Stimulated activated CD4-positive, alpha-beta T cell treated with anti-CD3 and anti-CD28 coated beads, Interleukin-4, amount 100 ng/mL, for 24 hours (primary cell): Measurements from ENCODE around the gene DDIT4.
"Not testable (repeated sequence)": the region's sequence is repeated elsewhere in the genome, so short reads cannot be mapped to it uniquely, and the experiment has no call there.

Experiments
- DNase-seq: peaks from one replicate; pipeline ENCODE4 v3.0.0-alpha.2; 2020

Gene DDIT4, protein sequence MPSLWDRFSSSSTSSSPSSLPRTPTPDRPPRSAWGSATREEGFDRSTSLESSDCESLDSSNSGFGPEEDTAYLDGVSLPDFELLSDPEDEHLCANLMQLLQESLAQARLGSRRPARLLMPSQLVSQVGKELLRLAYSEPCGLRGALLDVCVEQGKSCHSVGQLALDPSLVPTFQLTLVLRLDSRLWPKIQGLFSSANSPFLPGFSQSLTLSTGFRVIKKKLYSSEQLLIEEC

DNA sequence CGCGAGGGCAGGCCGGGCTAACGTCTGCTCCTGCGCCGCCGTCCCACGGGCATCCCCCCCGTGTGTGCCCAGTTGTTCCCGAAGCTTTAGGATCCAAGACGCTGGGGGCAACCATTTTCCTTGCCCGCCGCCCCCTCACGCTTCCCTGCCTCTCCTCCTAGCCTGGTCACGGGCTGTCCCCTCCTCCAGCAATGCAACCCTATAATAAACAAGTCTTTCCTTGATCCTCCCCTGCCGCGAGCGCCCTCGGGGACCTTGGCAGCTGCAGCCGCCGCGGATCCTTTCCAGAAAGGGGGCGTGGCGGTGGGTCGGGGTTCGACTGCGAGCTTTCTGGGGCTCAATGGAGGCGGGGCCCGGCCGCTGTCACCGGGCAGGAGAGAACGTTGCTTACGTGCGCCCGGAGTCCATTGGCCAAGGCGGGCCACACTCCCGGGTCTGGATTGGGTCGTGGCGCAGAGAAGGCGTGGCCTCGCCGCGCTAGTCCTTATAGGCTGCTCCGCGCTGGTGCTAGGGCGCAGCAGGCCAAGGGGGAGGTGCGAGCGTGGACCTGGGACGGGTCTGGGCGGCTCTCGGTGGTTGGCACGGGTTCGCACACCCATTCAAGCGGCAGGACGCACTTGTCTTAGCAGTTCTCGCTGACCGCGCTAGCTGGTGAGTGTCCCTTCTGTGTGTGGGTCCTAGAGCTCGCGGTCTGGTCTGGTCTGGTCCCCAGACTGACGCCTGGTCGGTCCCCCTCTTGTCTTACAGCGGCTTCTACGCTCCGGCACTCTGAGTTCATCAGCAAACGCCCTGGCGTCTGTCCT, at the start of gene DDIT4:
DDIT4 (plus strand) TSS at position 515 of the 803 bp plus-strand sequence. CDS start 293 bp downstream, outside the sequence.
- peak; percentile 98 for DNase-seq

DNA sequence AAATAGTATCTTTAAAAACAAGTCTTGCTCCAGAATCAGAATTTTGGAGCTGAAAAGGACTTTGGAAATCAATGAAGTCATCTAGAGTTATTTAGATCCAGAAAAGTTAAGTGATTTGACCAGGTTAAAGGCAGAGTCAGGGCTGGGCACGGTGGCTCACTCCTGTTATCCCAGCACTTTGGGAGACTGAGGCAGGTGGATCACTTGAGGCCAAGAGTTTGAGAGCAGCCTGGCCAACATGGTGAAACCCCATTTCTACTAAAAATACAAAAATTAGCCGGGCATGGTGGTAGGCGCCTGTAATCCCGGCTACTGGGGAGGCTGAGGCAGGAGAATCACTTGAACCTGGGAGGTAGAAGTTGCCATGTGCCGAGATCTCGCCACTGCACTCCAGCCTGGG, 49.5 kb upstream of the DDIT4 start:
- DNase-seq, result not testable (repeated sequence)

DNA sequence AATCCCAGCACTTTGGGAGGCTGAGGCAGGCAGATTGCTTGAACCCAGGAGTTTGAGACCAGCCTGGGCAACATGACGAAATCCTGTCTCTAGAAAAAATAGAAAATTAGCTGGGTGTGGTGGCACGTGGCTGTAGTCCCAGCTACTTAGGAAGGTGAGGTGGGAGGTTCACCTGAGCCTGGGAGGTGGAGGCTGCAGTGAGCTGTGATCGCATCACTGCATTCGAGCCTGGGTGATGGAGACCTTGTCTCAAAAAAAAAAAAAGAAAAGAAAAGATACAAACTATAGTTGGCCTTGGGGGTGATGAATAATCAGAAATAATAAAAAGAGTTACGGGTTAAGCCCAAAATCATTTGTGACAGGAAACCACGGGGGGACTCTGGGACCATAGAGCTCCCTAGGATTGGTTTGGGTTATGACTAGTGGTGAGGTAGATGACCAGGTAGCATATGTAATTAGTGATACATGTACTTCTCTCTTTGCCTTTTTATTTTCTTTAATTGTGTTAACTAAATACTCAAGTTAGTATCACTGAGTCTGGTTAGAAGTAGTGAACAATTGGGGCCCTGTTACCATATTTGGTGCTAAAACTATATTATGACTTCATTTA, 47.2 kb upstream of the DDIT4 start:
- no peak for DNase-seq

DNA sequence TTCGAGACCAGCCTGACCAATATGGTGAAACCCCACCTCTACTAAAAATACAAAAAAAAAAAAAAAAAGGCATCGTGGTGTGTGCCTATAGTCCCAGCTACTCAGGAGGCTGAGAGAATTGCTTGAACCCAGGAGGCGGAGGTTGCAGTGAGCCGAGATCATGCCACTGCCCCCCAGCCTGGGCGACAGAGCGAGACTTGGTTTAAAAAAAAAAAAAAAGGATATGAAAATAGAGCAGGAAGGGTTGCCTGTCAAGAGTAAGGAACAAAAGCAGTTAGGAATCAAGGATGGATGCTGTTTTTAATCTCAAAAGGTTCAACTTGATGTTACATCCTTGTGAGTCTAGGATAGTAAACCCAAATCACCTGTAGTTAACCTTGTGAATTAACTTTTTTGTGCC, 45.9 kb upstream of the DDIT4 start:
- no peak for DNase-seq

DNA sequence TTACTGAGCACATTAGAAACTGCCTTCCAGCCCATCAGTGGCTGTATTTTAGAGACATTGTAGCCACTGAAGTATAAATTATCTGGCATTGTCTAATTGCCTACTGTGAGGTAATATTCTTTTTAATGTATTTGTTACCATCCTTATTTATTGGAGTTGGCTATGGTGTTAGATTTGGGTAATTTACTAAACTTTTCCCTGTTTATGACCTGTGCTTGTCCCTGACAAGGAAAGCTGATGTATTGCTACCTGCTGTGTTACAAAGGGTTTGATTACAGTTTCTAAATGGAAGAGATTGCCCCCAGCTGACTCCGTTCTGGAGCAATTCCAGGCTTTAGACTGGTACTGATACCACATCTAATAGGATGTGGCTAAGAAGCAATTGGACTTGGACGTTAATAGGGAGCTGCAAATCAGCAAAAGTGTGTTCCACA, 45.4 kb upstream of the DDIT4 start:
- DNase-seq, result no peak

DNA sequence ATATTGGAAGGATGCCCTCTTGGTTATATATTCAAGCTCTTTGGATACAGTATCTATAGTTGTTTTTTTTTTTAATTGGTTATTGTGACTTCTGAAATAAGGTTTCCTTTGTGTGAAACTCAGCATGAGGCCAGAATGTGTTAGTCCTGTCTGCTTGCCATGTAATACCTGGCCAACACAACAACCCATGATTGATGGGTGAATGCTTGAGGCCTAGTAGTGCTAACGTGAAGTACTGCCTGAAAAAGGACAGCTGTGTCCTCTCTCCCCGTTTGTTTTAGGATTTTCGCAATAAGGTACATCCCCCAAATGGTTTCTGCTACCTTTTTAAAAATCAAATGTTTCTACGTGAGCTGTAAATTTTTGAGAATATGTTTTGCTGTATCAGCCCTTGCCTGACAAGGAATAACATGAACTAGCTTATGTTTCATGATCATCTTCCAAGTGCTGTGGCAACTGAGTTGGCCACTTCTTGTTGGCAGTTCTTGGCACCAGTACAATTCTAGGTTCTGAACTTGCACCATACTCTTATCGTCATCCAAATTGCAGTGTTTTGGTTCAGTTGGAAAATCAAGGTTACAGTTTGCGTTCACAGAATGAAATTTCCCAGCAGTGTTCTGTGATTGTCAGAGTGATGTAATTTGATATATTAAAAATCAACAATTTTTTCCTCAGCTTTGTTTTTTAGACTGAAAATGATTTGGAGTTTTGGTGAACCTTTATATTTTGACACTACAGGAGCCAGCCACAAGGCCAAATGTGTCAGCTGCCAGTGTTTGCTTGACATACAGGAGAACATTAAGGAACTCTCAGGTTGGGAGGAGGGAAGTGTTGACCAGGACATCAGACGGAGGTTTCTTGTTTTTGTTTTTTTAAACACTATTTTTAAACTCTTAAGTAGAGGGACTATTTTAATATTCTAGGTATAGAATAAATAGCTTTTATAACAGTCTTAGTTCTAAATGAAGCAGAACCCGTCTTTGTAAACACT, 44.2 kb upstream of the DDIT4 start:
- DNase-seq, result no peak

DNA sequence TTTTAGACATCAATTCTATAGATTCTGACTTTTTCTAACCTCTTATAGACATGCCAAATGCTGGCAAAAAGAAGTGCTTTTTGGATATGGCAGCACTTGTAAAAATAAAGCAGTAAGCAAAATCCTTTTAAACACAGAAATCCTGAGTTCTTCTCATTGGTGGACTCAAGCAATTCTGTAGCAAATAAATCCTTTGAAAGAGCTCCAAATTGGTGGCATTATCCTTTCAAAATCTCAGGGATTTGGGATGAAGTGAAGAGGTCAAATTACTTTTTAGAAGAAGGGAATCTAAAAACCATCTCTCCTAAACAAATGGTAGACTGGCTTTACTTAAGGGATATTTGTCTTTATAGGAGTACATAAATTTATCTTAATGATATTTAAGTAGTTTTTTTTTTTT, 40.1 kb upstream of the DDIT4 start:
- DNase-seq, result no peak

DNA sequence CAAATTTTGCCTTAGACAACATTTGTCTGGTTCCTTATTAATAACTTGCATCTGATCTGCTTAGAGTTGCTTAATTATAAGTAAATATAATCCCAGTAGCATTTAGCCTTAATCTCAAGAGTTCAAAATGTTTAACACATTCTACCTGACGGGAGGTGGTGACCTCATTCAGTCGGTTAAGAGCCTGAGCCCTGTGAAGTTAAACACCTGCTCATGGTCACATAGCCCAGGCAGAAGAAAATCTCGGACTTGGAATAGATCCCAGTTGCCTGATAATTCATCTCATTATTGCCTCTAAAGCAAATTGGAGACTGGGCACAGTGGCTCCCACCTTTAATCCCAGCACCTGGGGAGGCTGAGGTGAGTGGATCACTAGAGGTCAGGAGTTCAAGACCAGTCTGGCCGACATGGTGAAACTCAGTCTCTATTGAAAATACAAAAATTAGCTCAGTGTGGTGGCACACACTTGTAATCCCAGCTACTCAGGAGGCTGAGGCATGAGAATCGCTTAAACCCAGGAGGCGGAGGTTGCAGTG, 39.1 kb upstream of the DDIT4 start:
- DNase-seq, result no peak

DNA sequence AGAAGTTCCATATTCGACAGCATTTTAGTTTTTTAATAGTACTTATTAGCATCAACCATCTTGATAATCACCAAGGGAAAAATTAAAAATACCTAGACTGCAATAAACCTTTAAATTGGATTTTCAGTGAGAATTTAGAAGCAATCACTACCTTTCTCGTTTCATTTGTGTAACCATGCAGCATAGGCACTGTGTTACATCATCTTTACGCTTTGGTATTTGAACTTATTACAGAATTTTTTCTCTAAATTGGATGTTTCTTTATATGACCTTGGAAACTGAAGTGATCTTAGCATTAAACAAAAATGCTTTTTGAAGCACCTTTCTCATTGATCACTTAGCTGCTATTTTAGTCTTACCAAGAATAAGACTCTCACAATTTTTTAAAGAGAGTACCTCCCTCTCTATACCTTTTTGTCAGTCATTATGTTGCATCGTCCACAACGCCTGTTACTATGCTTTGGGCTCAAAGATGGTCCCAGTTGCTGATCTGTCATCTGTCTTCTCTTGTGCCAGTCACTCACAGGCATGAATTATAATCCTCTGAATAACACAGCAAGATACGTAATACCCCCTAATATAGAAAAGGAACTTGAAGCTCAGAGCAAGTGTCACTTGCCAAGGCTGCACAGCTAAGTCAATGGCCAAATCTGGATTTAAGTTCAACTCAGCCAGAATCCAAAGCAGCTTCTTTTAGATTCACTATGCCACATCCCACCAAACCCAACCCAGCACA, 38.0 kb upstream of the DDIT4 start:
- DNase-seq, result no peak

DNA sequence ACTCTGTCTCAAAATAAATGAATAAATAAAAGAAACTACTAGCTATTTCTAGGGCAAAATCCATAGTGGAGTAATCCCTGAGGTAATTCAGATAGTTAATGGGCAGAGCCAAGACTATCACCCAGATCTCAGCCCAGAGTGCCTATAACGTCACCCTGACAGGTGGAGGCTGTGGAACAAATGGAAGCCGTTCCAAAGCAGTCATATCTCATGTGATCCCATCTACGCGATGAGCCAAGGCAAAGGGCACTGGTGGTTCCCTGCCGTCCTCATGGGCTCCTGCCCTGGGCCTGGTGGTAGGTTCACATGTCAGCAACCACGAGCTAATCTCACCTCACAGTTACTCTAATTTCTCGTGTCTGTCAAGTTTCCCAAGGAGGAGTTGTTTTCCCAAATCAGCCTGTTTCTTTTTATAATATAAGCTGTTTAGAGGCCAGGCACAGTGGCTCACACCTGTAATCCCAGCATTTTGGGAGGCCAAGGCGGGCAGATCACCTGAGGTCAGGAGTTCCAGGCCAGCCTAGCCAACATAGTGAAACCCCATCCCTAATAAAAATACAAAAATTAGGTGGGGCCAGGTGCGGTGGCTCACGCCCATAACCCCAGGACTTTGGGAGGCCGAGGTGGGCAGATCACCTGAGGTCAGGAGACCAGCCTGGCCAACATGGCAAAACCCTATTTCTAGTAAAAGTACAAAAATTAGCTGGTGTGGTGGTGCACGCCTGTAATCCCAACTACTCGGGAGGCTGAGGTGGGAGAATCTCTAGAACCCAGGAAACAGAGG, 35.1 kb upstream of the DDIT4 start:
- no peak for DNase-seq

DNA sequence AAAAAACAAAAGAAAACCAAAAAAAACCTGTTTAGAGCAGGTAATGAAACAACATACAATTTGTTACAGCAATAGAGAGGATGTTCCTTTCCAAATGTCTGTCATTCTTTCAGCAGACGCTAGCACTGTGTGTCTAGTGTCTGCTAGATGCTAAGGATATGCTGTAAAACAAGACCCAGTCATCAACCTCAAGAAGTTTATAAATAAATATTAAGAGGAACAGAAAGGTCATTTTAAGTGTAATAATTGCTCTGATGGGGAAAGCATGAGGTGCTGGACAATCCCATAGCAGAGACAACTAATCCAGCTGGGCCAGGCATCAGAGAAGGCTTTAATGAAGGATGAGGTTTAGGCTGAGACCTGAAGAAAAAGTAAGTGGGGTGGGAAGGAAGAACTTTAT, 34.3 kb upstream of the DDIT4 start:
- no peak for DNase-seq

DNA sequence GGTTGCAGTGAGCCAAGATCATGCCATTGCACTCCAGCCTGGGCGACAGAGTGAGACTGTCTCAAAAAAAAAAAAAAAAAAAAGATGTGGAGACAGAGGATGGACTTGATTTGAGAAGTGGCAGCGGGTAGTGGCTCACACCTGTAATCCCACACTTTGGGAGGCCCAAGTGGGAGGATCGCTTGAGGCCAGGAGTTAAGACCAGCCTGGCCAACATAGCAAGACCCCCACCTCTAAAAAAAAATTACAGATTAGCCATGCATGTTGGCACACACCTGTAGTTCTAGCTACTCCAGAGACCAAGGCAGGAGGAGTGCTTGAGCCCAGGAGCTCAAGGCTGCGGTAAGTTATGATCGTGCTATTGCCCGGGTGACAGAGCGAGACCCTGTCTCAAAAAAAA, 33.4 kb upstream of the DDIT4 start:
- no peak for DNase-seq

DNA sequence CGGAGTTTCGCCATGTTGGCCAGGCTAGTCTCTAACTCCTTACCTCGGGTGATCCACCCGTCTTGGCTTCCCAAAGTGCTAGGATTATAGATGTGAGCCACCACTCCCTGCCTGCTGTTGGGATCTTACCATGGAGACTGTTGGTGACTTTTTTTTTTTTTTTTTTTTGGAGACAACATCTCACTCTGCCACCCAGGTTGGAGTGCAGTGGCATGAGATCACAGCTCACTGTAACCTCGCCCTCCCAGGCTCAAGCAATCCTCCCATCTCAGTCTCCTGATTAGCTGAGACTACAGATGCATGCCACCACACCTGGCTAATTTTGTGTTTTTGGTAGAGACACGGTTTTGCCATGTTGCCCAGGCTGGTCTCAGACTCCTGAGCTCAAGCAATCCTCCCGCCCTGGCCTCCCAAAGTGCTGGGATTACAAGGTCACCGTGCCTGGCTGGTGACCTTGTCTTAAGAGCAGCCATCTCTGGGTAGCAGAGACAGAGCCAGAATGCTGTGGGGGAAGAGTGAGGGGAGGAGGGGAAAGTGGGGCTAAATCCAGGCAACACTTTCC, 32.0 kb upstream of the DDIT4 start:
- DNase-seq, result no peak

DNA sequence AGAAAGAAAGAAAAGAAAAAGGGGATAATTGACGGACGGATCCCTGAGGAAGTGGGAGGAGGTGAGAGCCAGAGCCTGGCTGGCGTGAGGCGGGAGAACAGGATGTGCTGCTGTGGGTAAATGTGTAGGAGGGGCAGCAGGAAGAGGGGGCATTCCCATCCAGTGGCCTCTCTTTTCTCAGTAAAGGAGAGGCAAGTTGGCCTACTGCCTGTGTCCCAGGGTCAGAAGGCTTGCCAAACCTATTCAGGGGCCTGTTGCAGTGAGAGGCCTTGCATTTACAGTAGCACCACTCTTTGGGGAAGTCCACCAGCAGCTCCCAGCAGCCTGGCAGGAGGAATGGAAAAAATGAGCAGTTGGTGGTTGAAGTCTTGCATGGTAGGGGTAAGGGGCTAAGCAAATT, 31.0 kb upstream of the DDIT4 start:
- DNase-seq, result no peak

DNA sequence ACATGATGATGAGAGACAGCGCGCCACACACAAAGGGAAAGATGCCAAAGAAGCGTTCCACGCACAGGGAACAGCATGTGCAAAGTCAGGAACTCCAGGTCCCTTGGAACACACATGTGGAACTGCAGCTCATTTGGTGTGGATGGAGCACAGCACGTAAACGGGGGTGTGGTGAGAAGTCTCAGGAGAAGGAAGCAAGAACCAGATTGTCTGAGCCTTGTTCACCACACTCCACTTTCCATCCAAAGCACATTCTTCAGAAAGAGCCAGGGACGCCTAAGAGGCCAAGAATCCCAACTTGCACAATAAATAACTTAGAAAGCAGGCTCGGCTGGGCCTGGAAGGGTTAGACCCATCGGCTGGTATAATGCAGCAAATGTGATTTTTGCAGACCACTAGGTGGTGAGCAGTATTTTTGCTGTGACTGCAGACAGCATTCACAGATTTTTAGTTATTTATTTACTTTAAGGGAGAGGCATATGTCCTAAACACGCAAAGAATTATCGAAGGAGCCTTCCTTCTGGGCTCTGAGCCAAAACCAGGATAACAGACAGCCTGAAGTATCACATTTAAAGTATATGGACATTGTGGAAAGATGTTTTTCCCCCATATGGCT, 29.8 kb upstream of the DDIT4 start:
- no peak for DNase-seq

DNA sequence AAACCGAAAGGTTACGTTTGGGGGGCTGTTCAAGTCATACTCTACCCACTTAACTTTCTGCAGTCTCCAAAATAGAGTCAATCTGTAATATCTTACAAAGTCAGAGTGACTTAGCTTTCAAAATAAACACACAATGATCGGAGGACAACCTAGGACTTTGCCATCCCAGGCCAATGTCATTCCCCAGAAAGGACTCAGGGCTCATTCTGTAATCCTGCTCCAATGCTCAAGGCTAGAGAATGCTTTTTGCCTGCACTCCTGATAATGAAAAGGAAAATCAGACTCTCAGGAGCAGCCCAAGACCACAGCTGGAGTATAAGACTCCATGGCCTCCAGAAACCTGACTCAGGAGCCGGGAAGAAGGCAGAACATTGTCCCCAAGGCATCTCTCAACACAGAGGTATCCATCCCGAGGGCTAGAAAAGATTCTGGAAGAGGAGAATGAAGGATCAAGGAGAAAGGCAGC, 29.1 kb upstream of the DDIT4 start:
- no peak for DNase-seq

DNA sequence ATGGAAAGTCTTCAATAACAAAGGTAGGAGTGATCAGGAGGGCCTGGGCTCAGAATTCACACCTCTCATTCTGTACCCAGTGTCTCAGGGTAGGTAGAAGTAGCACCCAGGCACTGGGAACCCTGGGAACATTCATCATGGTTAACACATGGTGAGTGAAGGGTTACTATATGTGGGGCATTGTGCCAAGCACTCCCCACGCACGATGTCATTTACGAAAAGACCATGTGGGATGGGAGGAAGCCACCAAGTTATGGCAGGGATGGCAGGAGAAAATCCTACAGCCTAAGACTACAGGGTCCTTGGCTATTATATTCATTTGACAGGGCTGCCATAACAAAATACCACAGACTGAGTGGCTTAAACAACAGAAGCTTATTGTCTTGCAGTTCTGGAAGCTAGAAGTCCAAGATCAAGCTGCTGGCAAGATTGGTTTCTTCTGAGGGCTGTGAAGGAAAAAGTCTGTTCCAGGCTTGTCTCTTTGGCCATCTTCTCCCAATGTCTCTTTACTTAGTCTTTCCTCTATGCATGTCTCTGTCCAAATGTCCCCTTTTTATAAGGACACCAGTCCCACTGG, 27.7 kb upstream of the DDIT4 start:
- no peak for DNase-seq

DNA sequence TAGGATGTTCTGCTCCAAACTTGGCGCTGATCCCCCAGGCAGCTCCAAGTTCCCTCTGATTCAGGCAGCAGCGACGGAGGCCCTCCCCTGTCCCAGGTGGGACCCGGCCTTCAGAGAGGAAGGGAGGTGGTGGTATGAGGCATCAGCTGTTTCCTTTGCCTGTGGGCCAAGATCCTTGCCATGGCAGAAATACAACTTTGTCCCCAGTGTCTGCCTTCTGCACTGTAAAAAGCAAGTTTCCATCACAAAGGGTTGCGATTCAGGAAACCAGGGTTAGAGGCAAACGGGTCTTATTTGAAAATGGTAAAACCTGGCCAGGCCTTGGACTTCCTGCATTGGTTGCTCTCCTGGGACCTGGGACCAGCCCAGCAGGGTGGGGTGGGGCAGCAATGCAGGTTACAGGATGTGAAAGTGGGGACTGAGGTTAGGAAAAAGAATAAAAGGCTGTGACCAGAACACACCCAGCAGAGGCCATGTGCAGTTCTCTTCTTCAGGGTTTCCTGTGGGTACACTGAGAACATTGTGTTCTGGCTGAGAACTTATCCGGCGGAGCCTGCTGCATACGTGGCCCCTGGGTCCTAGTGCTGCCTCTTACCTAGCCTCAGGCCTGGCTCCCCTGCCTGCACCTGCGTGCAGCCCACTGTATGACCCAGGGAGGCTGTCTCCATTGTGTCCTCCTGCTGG, 25.1 kb upstream of the DDIT4 start:
- peak; percentile 69 for DNase-seq
